Spleen (tissue), 11 donors: Measurements from ENCODE around the gene SCARB1. TPM values are rescaled to one million over a fixed set of nuclear protein-coding genes. Genes with fewer than 3 reads are reported as not detected.

ENCODE experiments used
- DNase-seq: peaks from one replicate; pipeline ENCODE4 v3.0.0-alpha.2; 2020
- H3K27ac ChIP-seq, 8 donors: fragments of 200-600 bp; sonication (generic) in 7 of 8; 1 replicate in 4 of 8; 2 replicates in 4 of 8; pipeline versions ENCODE4 v1.5.0 to v1.8.0; 2016 to 2021; ENCODE audit warnings: inconsistent platforms in 4 of 8, mild to moderate bottlenecking in 4 of 8, moderate library complexity in 1 of 8
- H3K27me3 ChIP-seq, 7 donors: fragments of 200-600 bp; sonication (generic) in 6 of 7; replicated peaks in 1 of 7; 1 replicate in 4 of 7; 2 replicates in 3 of 7; pipeline versions ENCODE4 v1.5.0 to v1.8.0; 2016 to 2021; ENCODE audit warnings: inconsistent platforms in 3 of 7, mild to moderate bottlenecking in 1 of 7
- H3K36me3 ChIP-seq, 6 donors: fragments of 200-600 bp; sonication (generic) in 5 of 6; 1 replicate in 4 of 6; 2 replicates in 2 of 6; pipeline versions ENCODE4 v1.5.0 to v1.8.0; 2016 to 2021; ENCODE audit warnings: inconsistent platforms in 2 of 6
- H3K4me1 ChIP-seq, 6 donors: fragments of 200-600 bp; sonication (generic) in 5 of 6; 1 replicate in 3 of 6; 2 replicates in 3 of 6; pipeline versions ENCODE4 v1.5.0 to v1.8.0; 2016 to 2021; ENCODE audit warnings: inconsistent platforms in 3 of 6
- H3K4me3 ChIP-seq, 8 donors: fragments of 200-600 bp; sonication (generic) in 7 of 8; 1 replicate in 4 of 8; 2 replicates in 4 of 8; pipeline versions ENCODE4 v1.5.0 to v1.8.0; 2016 to 2021; ENCODE audit warnings: inconsistent platforms in 4 of 8, mild to moderate bottlenecking in 4 of 8, moderate library complexity in 2 of 8
- H3K9me3 ChIP-seq, 8 donors: fragments of 200-600 bp; sonication (generic) in 7 of 8; 1 replicate in 4 of 8; 2 replicates in 4 of 8; pipeline versions ENCODE4 v1.5.0 to v1.8.0; 2016 to 2021; ENCODE audit warnings: inconsistent platforms in 4 of 8
- CTCF ChIP-seq, 11 experiments: fragments of 200-600 bp in 7 of 11; fragments of 450-650 bp in 4 of 11; sonication (generic) in 4 of 11; IDR thresholded peaks in 8 of 11; conservative IDR thresholded peaks in 3 of 11; 1 replicate in 7 of 11; 2 replicates in 4 of 11; pipeline versions ENCODE4 v1.4.0 to v1.8.0; 2016 to 2021; ENCODE audit warnings: antibody characterized with exemption in 11 of 11, inconsistent platforms in 4 of 11, mild to moderate bottlenecking in 1 of 11
- POLR2A ChIP-seq, 3 donors: fragments of 450-650 bp; IDR thresholded peaks; one replicate each; pipeline ENCODE4 v1.5.1; 2017; ENCODE audit warnings: antibody characterized with exemption in 3 of 3, mild to moderate bottlenecking in 1 of 3
- POLR2AphosphoS5 ChIP-seq, 3 donors: sonication (generic); formaldehyde crosslinking; IDR thresholded peaks; one replicate each; pipeline ENCODE4 v1.5.1; 2017; ENCODE audit warnings: antibody characterized with exemption in 3 of 3
- WGBS, 5 donors: extraction: QIAGEN DNeasy Blood & Tissue Kit in 3 of 5; methylation state at CpG; one replicate each; pipeline versions ENCODE4 v1.1.5 to v1.1.7; 2013 to 2018; 5-methylcytosine and 5-hydroxymethylcytosine counted together
- intact Hi-C: fragments of 100-400 bp; cut with DNase I; formaldehyde crosslinking; loops from one replicate; pipeline ENCODE4 v1.15.0; 2023; ENCODE audit warnings: low total_unique reads
- polyA plus RNA-seq, 3 donors: library from polyadenylated mRNA; stranded (reverse); fragments of 200-250 nt; gene quantifications; one replicate each; pipeline ENCODE4 v1.2.1, GENCODE V29; 2013
- total RNA-seq, 7 donors: library from RNA; depleted of rRNA in 3 of 7; stranded (reverse); fragments of >200 nt in 3 of 7; fragmentation: NEBNext Ultra II Directional in 4 of 7; extraction: Animal tissue kit (Norgen Biotek cat#: 25700) in 4 of 7; gene quantifications; one replicate each; pipeline versions ENCODE4 v1.1.0 to v1.2.1, GENCODE V29; 2016 to 2021
- donor health status: healthy with polysubstance abuse.
- donor health status: DM: no; HTN: no; CAD: no; lungs with moderate emphysema.
- donor health status: DM: no; HTN: no; CAD: no.
- donor health status: Bipolar disorder and iron deficiency.
- donor health status: healthy.
- donor health status: DM: no; HTN: no; CAD: no.
- donor health status: DM: yes; HTN: yes; CAD: no.

The SCARB1 gene
- total and polyA plus RNA-seq, 10 donors = 11.9 to 59.3 (median 24.3) TPM

- no peaks in the 10 kb centered on the region for H3K36me3 ChIP-seq
- TF ChIP-seq POLR2AphosphoS5 (IDR thresholded peaks at IDR 0.05) (no peak), POLR2A (IDR thresholded peaks at IDR 0.05) (no peak), CTCF (IDR thresholded peaks at IDR 0.05 in 8 of 11, conservative IDR thresholded peaks at IDR 0.05 in 3 of 11) (no peak)
- peak overlapping the region in 1 of 8 donors; percentile 84 for H3K27ac ChIP-seq
- no peak overlapping the region for H3K4me3 ChIP-seq
- H3K4me1 ChIP-seq = peaks cover 14 to 70% (median 31%) of the 10 kb centered on the region in 6 donors
- peaks cover 0 to 6% (median 0%) of the 10 kb centered on the region in 7 donors for H3K27me3 ChIP-seq
- WGBS, 5 donors = 77 to 86% (median 81%) methylated on average over 10 of the region's 10 CpGs
- no peak for DNase-seq
- intact Hi-C loops = no loop called here
- peaks cover 0 to 11% (median 0%) of the 10 kb centered on the region in 8 donors for H3K9me3 ChIP-seq
Observed at GRCh38 chr12:124752437-124753227, 111.0 kb downstream of the SCARB1 start.

GRCh38 chr12:124751654-124752355, 111.9 kb downstream of the SCARB1 start:
- WGBS, 5 donors = 89 to 96% (median 94%) methylated on average over 11 to 14 of the region's 14 CpGs
- peaks cover 17 to 77% (median 36%) of the 10 kb centered on the region in 6 donors for H3K4me1 ChIP-seq

GRCh38 chr12:124750787-124751471, 112.7 kb downstream of the SCARB1 start:
- WGBS, 5 donors = 74 to 93% (median 86%) methylated on average over 17 to 19 of the region's 19 CpGs
- TF ChIP-seq POLR2A (IDR thresholded peaks at IDR 0.05) (no peak), CTCF (IDR thresholded peaks at IDR 0.05 in 8 of 11, conservative IDR thresholded peaks at IDR 0.05 in 3 of 11) (no peak), POLR2AphosphoS5 (IDR thresholded peaks at IDR 0.05) (no peak)
- Histone ChIP-seq H3K27ac (no peak overlapping the region), H3K27me3 (peaks cover 0 to 15% (median 0%) of the 10 kb centered on the region in 7 donors), H3K36me3 (no peaks in the 10 kb centered on the region), H3K9me3 (peaks cover 0 to 5% (median 0%) of the 10 kb centered on the region in 8 donors), H3K4me3 (no peak overlapping the region), H3K4me1 (peaks cover 23 to 78% (median 37%) of the 10 kb centered on the region in 6 donors)
- intact Hi-C loops = no loop called here
- no peak for DNase-seq

More at GRCh38 chr12:124751654-124752355, 111.9 kb downstream of the SCARB1 start:
- intact Hi-C loops = no loop called here
- no peaks in the 10 kb centered on the region for H3K36me3 ChIP-seq
- peaks cover 0 to 5% (median 0%) of the 10 kb centered on the region in 8 donors for H3K9me3 ChIP-seq
- H3K27ac ChIP-seq = no peak overlapping the region
- H3K27me3 ChIP-seq = peaks cover 0 to 7% (median 0%) of the 10 kb centered on the region in 7 donors
- TF ChIP-seq POLR2A (IDR thresholded peaks at IDR 0.05) (no peak), POLR2AphosphoS5 (IDR thresholded peaks at IDR 0.05) (no peak), CTCF (IDR thresholded peaks at IDR 0.05 in 8 of 11, conservative IDR thresholded peaks at IDR 0.05 in 3 of 11) (no peak)
- DNase-seq = no peak
- no peak overlapping the region for H3K4me3 ChIP-seq
